Lower leg skin (tissue), 3 donors: ENCODE measurements around the gene UBE2L5.

Experiments
- POLR2A ChIP-seq, 2 donors: fragments of 450-650 bp; IDR thresholded peaks; one replicate each; pipeline ENCODE4 v1.6.1; 2016 to 2017; ENCODE audit warnings: antibody characterized with exemption in 2 of 2, mild to moderate bottlenecking in 1 of 2, moderate library complexity in 1 of 2
- TF ChIP-seq, protein P1 (sequence below), 3 donors: fragments of 450-650 bp; IDR thresholded peaks; one replicate each; pipeline ENCODE4 v1.5.1; 2016; ENCODE audit warnings: antibody characterized with exemption in 3 of 3, mild to moderate bottlenecking in 3 of 3, moderate library complexity in 2 of 3

DNA sequence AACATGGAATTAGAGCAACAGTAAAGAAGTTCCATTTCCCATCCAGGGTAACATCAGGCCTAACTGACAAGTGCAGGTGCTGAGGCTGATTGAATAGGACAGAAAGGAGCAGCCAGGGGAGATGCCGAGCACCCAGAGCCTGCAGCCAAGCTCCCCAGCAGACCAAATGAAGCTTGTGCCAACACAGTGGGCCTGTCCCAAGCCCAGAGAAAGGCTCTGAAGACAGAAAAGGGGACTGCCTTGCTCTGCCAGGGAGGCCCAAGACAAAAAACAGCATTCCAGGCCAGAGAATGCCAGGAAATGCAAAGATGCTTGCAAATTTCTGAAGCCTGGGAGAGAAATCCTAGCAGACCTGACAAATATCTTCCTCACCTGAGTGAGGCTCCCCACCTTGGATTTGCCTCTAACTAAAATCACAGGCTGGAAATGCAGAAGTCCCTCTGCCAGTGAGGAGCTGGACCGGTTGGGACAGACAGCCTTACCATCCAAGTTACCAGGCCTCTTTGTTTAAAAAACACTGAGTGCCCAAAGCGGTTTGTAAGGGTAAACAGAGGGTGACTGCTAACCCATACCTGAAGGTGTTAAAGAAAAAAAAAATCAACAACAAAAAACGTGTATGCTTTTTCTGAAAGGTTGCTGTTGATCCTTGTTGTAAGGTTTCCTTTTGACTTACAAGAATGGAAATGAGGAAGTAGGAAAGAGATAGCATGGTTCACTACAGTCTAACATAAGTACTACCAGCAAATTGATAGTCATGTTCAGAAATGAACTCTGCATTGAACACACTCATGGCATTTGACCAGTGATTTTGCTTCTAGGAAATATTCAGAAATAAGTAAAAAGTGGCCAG, 55.3 kb downstream of the UBE2L5 start:
- TF ChIP-seq, protein P1, sequence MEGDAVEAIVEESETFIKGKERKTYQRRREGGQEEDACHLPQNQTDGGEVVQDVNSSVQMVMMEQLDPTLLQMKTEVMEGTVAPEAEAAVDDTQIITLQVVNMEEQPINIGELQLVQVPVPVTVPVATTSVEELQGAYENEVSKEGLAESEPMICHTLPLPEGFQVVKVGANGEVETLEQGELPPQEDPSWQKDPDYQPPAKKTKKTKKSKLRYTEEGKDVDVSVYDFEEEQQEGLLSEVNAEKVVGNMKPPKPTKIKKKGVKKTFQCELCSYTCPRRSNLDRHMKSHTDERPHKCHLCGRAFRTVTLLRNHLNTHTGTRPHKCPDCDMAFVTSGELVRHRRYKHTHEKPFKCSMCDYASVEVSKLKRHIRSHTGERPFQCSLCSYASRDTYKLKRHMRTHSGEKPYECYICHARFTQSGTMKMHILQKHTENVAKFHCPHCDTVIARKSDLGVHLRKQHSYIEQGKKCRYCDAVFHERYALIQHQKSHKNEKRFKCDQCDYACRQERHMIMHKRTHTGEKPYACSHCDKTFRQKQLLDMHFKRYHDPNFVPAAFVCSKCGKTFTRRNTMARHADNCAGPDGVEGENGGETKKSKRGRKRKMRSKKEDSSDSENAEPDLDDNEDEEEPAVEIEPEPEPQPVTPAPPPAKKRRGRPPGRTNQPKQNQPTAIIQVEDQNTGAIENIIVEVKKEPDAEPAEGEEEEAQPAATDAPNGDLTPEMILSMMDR (IDR thresholded peaks at IDR 0.05) = no peak
- TF ChIP-seq POLR2A (IDR thresholded peaks at IDR 0.05) = no peak
